GM21619 (cell line): Measurements from ENCODE around the gene RRAGD.
A peak's percentile ranks its signal among the peaks of the same experiment; 100 is the strongest.

Experiments
- ATAC-seq: cut with Tn5 transposase; IDR thresholded peaks from one replicate; pipeline ENCODE4 v1.9.1; 2021; ENCODE audit not compliant: unreplicated experiment

RRAGD gene

DNA sequence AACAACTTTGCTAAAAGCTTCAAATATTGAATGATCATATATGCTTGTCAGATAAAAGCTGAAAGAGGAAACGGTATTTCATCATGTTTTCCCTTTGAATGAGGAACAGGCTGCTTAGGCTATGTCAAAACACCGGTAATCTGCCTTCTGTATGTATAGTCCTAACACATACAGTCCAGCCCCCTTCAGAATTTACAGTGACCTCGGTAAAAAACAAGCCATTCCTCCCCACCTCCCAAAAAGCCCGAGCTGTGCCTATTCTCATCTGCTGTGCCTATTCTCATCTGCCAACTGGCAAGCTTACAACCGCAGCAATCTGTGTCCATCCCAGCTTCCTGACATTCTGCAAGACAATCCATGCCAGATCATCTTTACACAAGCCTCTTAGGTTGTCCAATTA, 32.8 kb downstream of the RRAGD start:
- no peak for ATAC-seq

DNA sequence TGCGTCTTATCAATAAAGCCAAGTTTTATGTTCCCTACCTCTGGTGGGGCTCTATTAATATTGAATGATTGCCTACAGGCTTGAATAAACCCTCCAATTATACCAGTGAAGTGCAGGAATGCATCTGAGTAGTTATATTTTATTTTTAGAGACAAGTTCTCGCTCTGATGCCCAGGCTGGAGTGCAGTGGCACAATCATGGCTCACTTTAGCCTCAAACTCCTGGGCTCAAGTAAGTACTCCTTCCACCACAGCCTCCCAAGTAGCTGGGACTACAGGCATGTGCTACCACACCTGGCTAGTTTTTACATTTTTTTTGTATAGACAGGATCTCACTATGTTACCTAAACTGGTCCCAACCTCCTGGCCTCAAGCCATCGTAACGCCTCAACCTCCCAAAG, 33.4 kb downstream of the RRAGD start:
- ATAC-seq = no peak

DNA sequence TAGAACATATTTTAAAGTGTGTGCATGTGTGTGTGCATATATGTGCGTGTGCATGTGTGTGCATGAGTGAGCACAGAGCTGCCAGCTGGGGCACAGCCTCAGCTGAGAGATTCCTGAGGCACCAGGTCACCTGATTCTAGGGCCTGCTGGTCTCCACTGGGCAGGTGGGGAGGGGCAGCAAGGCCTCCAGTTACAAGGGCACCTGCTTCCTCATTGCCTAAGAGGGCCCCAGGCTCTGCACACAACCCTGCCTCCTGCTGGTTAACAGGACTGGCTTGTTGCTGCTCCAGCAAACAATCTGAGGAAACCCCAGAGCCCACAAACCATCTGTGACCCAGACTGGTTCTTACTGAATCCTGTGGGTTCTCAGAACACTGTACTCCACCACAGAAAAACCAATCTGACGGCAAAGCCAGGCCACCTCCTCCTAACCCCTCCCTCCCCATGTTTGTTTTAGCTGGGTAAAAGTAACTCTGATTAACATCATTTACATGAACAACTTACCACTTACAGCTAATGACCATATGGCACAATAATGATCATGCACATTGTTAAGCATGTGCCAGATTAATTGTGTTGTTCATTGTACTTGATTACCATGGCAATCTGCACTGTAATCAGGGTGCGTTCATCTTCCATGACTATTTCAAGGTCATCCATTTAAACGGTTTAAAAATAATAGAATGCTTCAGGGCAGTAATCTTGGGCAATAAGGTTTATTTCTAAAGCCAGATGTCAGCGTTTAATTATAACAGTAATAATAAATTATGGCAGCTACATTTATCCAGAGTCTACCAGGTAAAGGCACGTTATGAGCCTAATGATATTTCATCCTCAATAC, 36.4 kb downstream of the RRAGD start:
- peak; percentile 69 for ATAC-seq

DNA sequence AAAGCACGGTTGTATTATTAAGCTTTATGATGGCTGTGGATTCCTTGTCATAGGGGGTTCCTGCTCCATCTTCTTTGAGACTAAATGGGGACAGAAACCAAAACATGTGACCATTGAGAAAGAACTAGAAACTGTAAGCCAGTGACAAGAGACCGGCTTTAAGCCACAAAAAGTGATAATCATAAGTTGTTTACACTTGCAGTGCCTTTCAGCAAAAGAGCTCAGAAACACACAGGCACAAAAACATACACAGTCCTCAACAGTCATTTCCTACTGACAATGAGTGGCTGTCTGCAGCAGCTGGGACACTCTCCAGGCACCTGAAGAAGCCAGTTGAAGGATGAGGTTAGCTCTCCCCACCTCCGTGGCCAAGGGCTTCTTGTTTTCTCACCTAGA, 39.6 kb downstream of the RRAGD start:
- peak; percentile 50 for ATAC-seq

DNA sequence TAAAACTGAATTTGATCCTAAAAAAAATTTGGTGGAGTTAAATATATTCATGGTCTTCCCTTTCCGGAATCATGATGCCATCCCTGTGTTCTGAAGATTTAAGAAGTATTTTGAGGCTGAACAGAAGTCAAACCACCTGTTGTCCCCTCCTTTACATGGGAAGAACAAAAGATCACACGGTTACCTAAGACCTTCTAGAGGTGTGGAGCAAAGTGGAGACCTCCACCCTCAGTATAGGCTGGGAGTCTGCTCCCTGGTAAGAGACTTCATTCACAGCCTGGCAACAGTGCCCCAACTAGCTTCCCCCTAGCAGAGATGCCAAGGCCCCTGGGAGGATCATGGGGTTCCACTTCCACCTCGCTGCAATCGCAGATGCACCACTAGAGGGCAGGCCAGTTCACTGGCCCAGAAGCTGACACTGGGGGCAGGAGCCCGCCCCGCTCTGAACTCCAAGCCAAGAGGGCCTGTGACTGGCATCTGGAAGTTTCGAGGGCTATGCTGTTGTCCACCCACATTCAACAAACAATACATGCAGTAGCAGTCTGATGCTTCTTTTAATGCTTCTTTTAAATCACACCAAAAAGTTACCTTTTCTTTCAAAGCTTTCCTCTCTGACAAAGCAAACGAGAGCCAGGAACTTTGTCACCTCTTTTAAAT, 40.1 kb downstream of the RRAGD start:
- peak; percentile 66 for ATAC-seq

DNA sequence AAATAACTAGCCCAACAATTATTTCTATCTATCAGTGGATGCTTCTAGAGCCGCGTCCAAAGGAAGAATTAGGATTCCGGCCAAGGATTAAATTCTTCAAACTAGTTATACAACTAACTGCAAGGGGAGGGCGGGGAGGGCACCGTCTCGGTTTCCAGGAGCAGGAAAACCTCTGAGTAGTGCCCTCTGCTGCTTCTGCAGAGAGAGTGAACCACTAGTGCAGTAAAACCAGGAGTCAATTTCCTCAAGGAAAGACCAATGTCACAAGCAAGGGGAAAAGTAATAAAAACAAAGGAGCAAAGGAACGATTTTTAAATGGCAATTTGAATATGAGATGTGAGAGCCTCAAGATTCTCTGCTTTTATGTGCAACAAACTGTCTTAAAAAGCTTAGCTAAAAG, 43.1 kb downstream of the RRAGD start:
- no peak for ATAC-seq

DNA sequence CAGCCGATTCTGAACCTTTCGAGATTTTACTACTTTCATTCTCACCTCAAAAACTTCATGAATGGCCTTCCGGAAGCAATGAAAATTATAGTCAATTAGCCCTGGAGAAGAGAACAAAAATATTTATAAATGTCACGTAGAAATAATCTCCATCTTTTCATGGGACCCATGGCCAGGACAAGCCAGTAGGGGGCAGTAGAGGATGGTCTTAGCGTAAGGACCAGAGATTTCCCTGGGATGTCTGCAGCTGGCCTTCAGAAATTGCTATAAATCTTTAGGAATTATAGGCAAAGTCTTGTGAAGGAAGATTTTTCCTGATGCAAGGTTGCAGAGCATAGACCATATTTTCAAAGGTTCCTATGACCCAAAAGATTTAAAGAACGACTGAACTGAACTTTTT, 44.0 kb downstream of the RRAGD start:
- no peak for ATAC-seq

DNA sequence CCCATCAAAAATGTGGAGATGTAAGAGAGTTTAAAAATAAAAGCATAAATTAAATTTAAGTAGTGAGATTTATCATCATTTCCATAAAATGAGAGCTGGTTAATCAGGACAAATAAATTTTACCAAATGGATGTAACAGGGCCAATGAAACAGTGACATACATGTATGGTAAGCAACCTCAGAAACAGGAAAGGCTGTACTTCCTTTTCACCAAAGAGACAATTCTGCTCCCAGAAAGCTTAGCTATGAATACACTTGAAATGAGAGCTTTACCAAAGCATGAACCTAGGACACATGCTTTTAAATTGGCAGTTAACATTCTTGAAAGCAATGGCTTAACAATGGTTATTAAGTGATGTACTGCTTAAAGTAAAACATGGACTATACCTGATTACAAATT, 47.5 kb downstream of the RRAGD start:
- ATAC-seq = no peak

DNA sequence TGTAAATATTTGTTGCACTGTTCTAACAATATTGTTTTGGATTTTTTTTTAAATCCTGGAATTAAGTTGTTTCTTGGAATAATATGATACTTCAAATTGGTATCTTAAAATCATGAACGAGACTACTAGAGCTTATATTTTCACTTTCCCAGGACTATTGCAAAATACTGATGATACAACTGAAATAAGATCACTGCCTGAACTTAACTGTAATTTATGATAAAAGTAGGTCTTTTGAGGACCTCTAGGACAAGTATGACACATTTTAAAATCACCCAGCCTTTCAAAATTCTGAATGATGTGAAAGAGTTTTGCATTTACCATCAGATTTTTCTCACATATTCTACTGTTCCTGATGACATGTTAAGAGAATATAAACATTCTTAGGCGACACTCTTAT, 50.9 kb downstream of the RRAGD start:
- ATAC-seq = no peak

DNA sequence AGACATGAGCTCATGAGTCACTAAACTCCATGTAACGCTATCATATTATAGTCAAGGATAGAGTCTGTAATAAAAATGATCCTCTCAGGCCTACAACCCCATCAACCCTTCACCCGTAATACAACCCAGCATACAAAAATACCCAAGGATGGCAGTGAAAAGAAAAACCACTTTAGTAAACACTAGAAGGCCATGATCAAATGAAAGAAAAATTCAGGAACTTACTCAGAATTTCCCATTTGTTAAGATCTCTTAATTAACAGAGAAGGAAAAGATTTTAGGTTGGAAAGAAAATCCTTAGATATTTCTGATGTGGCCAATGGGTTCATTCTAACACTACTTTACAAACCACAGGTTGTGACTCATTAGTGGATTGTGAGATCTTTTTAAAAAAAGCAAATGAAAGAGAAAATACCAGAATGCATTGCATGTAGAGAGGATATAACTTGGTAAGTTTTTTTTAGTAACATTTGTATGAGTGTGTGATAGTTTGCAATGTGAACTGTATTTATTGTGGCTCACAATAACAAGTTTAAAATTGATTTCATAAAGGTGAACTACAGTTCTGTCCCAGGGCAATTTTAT, 51.6 kb downstream of the RRAGD start:
- ATAC-seq = peak; percentile 44

DNA sequence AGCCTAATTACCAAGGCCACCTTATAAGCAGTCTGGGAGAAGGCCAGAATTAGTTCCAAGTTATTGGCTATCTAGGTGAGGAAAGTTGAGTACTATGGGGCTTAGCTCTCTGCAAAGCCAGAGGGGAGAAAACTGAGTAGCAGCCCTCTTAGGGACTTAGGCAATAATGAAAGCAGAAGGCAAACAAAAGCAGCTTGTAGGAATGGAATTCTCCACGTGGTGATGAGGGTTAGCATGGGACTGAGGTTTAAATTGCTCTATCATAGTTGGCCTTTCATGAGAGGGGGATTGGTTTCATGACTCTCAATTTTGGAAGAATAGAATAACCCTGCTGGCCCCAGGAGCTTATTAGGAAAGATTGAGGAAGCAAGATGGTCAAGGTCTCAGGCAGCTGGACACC, 52.5 kb downstream of the RRAGD start:
- no peak for ATAC-seq

DNA sequence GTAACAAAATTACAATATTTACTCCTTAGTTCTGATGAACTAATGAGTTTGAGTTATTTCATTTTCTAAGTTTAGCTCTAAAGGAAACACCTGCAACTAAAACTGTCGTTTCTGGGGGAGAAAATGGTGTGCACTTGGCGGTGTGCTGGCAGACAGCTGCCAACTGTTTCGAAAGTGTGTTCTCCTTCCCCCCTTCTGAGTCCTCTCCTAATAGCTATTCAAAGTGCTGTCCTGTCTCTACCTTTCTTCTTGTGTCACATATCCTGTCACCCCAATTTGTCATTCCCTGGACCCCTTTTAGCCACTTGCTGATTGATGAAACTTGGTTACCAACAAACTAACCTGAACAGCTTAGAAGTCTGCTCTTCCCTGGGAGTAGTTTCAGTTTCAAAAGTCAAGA, 54.7 kb downstream of the RRAGD start:
- ATAC-seq = peak; percentile 48

DNA sequence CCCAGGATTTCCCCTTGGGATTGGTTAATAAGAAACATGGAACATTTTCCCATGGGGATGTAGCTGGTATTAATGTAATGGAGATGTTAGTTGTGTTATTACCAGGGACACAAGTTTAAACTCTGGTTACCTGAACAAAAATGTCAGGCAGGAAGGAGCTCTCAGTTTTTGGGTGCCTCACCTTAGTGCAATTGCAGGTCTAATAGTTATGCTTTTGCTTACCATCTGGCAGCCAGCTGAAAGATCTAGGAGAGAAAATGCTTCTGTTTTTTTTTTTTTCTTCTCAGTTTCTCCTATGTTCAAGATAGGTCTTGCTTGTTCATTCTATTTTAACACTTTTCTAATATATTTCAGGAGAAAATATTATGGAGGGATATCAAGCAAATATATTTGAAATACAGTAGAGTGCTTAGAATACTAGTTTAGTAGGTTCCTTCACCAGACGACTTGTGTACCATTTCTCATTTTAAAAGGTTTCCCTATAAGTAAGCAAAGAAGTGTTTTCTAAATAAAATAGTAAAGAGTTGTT, 55.4 kb downstream of the RRAGD start:
- no peak for ATAC-seq

DNA sequence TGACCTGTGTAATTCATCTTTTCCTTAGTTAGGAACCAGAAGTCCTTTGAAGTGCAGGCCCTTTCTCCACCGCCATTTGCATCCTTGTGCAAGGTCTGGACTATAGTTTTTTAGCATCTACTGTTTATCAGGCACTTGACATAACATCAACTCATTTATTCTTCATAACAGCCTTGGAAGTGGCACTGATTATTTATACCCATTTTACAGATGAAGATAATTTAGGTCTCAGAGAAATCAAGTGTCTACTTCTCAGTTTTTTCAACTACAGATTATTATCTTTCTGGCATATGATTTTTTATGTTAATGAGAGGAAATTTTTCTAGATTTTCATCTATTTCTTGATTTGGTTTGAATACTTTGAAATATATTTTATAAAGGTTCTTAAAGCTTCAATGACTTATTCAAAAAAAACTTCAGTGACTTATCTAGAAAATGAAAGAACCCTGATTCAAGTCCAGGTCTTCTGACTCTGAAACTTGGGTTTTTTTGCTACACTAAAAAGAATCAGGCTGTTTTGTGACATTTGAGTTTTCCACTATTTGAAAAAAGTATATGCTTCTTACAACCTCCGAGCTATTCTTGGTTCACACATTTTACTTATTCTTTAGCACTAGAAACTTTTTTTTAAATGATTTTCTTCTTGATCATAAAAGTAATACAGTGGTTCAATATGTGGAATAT, 56.4 kb downstream of the RRAGD start:
- ATAC-seq = no peak

DNA sequence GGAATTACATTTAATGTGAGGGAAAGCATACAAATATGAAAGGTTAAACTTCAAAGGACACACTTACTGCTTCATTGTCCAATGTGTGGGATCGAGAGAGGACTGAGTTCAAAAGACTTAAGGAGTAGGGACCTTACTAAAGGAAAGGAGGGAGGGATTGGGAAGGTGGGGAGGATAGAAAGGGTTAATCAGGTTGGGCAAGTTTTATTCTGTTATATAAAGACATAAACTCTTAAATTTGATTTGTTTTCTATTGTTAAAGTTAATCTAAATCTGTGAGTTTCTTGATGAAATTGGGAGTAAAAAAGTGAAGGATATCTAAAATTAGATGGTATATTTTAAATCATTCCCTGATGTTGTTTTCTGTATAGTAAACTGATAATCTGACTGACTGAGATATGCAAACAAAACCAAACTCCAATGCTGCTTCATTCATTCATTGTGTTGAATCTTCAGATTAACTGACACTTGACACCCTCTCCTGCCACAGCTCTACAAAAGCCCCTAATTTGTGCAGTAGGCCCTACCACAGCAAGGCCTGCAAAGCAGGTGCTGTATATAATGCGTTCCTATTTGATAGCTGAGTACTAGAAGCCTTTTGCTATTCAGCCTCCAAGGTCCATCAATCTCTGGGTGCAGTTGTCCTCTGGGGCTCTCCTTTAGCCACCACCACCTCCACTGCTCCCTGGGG, 58.2 kb downstream of the RRAGD start:
- ATAC-seq = no peak

DNA sequence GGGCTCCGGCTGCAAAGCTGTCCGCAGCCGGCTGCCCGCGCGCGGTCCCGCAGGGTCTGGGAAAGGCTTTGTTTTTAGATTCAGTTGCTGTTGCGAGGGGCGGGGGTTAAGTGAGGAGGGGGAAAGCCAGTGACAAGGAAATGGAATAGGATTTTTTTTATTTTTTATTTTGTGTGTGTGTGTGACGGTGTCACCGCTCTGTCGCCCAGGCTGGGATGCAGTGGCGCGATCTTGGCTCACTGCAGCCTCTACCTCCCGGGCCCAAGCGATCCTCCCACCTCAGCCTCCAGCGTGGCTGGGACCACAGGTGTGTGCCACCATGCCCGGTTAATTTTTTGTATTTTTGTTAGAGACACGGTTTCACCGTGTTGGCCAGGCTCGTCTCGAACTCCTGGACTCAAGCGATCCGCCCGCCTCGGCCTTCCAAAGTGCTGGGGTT, 58.9 kb downstream of the RRAGD start:
- ATAC-seq = no peak

DNA sequence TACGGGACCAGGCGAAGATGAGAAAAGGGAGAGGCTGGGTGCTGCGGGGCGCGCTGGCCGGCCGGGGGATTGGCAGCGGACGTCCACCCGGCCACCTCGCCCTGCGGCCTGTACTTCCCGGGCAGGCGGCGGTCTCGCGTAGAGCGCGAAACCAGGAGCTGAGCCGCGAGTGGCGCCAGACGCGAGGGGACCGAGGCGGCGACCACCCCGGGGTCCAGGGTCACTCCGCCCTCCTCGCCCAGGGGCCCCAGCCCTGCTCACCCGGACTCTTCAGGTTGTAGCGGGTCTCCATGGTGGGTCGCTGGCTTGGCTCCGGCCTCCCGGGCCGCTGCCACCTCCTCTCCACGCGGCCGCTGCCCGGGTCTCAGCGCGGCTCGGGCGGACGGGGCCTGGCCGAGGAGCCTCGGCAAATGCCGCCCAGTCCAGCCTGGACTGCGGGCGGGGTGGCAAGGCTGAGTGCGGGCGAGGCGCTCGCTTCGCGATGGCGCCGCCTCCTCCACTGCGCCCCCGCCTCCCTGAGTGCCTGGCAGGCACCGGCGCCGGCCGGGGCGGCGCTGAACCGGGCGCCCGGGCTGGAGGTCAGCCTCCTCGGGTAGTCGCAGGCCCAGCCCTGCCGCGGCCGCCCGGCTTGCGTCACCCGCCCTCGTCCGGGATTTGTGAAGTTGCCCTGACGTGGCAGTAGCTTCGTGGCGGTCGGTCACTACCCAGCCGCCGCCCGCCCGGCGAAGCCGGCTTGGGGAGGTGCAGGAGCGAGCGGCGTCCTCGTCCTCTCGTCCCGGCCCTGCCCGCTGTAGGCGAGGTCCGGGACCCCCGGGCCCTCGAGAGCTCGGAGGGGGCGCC, 59.6 kb downstream of the RRAGD start, which contains the start of gene UBE2J1:
TSS of gene UBE2J1 (minus strand) at position 445 of the 840 bp plus-strand sequence. CDS start at position 292, 153 bp downstream.
- ATAC-seq = peak; percentile 37

DNA sequence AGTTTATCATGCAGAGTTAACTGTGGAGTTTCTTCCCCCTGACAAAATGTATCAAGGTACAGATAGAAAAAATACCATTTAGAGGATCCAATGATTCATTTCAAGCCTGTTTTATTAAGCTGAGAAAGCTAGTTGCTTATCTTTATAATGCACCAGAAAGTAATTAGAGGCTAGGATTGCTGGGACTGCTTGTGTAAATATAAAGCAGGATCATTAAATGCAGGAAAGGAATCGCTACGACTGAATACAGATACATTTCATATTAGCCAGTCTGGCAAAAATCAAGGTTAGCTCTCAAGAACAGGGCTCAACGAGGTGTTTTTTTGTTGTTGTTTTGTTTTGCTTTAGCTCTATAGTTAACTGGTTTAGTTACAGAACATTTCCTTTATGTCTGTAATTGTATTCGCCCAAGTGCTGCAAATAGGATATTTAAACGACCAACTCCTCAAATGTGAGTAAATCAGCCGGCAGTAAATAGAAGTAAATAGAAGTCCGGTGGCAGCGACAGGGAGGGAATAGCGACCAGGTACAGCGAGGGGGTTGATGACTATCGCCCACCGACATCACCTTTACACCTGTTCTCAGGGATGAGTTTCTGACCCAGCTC, 60.3 kb downstream of the RRAGD start:
- no peak for ATAC-seq

DNA sequence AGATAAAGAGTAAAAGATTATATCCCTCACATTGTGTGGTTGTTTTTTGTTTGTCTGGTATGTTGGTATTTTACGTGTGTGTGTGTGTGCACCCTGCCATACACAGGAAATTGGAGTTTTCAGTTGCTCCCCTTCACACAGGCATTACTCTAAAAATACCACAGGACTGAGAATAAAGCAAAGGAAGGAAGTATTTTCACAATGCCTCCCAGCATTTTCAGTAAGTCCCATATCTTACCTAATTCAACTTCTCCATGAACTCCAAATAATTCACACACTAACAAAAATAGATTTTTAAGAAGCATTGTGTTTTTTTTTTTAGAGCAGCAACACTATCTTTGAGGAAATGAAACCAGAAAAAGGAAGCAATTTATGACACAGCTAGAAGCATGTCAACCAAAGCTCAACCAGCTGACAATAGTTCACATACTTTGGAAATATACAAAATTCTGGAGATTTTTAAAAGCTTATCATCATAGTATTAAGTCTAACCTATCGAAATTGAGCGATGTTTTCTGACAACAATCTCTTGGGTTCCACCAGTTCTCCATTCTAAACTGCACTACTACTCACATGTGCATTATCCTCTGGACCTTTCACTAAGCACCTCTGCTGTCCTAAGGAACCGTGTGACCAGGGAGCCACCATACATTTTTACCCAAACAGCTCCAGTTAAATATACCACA, 61.6 kb downstream of the RRAGD start:
- peak; percentile 28 for ATAC-seq
